ENCODE data around the gene A3GALT2.
A peak's percentile ranks its signal among the peaks of the same experiment; 100 is the strongest.

The A3GALT2 gene

DNA sequence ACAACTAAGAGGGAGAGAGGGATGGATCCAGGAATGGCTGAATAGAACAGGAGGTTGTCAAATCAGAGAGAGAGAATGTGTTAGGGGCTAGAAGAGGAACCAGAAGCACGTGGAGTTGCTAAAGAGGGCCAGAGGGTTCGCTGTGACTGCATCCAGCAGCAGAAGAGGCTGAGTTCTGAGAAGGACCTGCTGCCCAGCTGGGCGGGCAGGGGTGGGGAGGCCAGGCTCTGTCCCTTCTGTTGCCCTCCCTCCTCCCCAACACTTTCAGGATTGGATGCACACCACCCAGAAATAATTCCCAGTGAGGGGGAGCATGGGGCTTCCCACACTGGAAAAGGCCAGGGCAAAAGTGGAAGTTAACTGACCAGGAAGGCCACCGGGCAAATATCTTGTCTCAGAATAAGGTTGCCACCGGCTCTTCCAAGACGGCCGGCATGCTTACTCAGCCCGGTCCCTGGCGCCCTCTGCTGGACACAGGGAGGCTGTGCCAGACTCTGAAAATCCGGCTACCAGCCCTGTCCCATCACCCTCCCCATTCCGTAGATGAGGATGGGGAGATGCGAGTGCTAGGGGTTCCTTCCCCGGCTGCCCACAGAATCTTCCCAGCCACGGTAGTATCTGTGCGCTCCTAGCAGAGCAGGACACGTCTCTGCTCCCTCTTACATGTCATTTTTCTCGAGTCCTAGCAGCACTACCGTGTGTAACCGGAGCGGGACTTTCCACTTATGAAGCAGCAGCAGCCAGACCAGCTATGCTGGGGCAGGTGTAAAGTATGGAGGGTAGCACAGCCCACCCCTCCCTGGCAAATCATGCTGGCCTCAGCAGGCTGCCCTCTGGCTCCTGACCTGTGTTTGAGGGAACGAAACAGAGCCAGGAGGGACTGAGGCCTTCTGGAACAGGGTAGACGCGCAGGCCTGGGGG lies 46.8 kb upstream of the A3GALT2 start:
- H3K27ac ChIP-seq, result no peak overlapping the region
- H3K4me3 ChIP-seq (ENCODE audit: low read depth, low read length), result no peak overlapping the region
- H3K4me1 ChIP-seq, result peaks cover 13% of the 10 kb centered on the region
- TF ChIP-seq, protein P1, sequence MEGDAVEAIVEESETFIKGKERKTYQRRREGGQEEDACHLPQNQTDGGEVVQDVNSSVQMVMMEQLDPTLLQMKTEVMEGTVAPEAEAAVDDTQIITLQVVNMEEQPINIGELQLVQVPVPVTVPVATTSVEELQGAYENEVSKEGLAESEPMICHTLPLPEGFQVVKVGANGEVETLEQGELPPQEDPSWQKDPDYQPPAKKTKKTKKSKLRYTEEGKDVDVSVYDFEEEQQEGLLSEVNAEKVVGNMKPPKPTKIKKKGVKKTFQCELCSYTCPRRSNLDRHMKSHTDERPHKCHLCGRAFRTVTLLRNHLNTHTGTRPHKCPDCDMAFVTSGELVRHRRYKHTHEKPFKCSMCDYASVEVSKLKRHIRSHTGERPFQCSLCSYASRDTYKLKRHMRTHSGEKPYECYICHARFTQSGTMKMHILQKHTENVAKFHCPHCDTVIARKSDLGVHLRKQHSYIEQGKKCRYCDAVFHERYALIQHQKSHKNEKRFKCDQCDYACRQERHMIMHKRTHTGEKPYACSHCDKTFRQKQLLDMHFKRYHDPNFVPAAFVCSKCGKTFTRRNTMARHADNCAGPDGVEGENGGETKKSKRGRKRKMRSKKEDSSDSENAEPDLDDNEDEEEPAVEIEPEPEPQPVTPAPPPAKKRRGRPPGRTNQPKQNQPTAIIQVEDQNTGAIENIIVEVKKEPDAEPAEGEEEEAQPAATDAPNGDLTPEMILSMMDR (IDR thresholded peaks at IDR 0.05), result peak; percentile 84
- H3K27me3 ChIP-seq (ENCODE audit: control insufficient read depth, insufficient read depth, low read length), result no peaks in the 10 kb centered on the region
- no peak overlapping the region for H3K4me2 ChIP-seq (ENCODE audit: low read length)
- H3K36me3 ChIP-seq (ENCODE audit: control insufficient read depth, insufficient read depth, low read length), result no peaks in the 10 kb centered on the region
- H3K9me3 ChIP-seq (ENCODE audit: control insufficient read depth, low read length), result no peaks in the 10 kb centered on the region
- H3K9ac ChIP-seq, result no peak overlapping the region
- H3K79me2 ChIP-seq, result no peaks in the 10 kb centered on the region
- H2AFZ ChIP-seq, result no peak overlapping the region

DNA sequence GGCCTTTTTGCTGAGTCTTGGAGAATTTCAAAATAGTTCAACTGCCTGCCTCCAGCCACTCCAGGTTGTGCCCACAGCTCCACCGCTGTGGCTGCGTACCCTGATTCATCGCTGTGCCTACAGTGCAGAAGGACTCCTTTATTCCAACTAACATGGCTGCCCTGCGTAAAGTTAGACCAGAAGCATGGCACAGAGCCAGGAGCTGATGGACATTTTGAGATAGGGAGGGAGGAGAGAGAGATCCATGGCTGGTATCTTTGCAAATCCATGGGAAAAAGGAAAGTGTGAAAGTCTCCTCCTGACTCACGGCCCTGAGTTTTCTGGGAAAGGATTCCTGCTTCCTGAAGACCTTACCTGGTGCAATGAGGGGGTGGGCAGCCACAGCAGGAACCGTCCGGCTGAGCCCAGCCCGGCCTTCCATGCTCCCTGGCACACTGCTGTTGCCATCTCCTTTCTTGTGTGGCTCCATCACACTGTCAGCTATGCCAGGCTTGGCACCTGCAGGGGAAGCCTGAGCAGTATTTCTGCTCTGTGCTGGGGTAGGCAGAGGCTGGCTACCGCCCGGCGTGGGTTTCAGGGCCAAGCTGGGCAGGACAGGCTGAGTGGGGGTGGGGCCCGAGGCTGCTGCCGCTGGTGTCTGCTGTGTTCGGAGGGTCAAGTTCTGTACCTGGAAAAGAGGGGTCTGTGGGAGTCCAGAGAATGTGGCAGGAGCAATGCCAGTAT lies 46.0 kb upstream of the A3GALT2 start:
- Histone ChIP-seq H2AFZ (no peak overlapping the region), H3K4me3 (ENCODE audit: low read depth, low read length) (no peak overlapping the region), H3K9ac (no peak overlapping the region), H3K4me2 (ENCODE audit: low read length) (no peak overlapping the region), H3K79me2 (no peaks in the 10 kb centered on the region), H3K27ac (no peak overlapping the region), H3K4me1 (peaks cover 14% of the 10 kb centered on the region), H3K36me3 (ENCODE audit: control insufficient read depth, insufficient read depth, low read length) (no peaks in the 10 kb centered on the region), H3K9me3 (ENCODE audit: control insufficient read depth, low read length) (no peaks in the 10 kb centered on the region), H3K27me3 (ENCODE audit: control insufficient read depth, insufficient read depth, low read length) (no peaks in the 10 kb centered on the region)
- TF ChIP-seq, protein P1 (IDR thresholded peaks at IDR 0.05), result no peak

DNA sequence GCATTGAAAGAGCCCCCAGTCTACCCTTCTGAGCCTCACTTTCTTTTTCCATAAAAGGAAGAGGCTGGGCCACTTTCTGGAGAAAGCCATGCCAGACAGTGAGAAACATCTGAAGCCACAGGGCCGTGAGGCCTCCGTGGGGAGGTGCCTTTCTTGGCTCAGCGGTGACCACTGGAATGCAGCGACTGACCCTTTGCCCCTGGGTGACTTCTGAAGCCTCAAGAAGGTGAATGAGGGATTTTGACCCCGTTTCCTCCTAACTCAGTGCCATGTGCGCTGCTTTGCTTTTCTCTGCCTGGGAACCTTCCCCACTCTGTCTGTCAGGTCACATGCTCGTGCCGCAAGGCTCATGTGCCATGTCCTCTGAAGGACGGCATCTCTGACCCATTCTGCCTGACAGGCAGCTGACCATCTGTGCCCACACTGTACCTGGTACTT lies 44.7 kb upstream of the A3GALT2 start:
- Histone ChIP-seq H3K36me3 (ENCODE audit: control insufficient read depth, insufficient read depth, low read length) (no peaks in the 10 kb centered on the region), H3K9me3 (ENCODE audit: control insufficient read depth, low read length) (no peaks in the 10 kb centered on the region), H3K9ac (no peak overlapping the region), H3K27ac (no peak overlapping the region), H2AFZ (no peak overlapping the region), H3K4me3 (ENCODE audit: low read depth, low read length) (no peak overlapping the region), H3K4me1 (peaks cover 14% of the 10 kb centered on the region), H3K27me3 (ENCODE audit: control insufficient read depth, insufficient read depth, low read length) (no peaks in the 10 kb centered on the region), H3K79me2 (no peaks in the 10 kb centered on the region), H3K4me2 (ENCODE audit: low read length) (no peak overlapping the region)
- TF ChIP-seq, protein P1 (IDR thresholded peaks at IDR 0.05), result no peak

DNA sequence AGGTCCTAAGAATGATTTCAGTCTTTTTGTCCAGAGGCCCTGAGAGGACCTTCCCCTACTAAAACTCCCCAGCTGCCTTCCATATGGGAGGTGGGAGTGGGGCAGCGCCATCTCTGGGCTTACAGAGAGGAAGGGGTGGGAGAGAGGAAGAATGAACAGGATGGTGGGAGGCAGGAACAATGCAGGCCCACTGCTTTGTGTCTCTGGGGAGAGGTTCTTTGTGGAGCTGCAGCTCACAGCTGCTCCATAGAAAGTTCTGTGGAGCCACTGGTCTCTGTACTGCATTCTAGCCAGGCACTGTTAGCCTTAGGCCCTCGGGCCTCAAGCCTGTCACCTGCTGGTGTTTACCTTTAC lies 43.6 kb upstream of the A3GALT2 start:
- H3K9ac ChIP-seq, result no peak overlapping the region

More for the DNA sequence above, 43.6 kb upstream of the A3GALT2 start:
- no peak overlapping the region for H2AFZ ChIP-seq
- TF ChIP-seq, protein P1 (IDR thresholded peaks at IDR 0.05), result no peak
- H3K9me3 ChIP-seq (ENCODE audit: control insufficient read depth, low read length), result no peaks in the 10 kb centered on the region
- no peaks in the 10 kb centered on the region for H3K36me3 ChIP-seq (ENCODE audit: control insufficient read depth, insufficient read depth, low read length)
- peaks cover 17% of the 10 kb centered on the region for H3K4me1 ChIP-seq
- H3K79me2 ChIP-seq, result no peaks in the 10 kb centered on the region
- H3K4me3 ChIP-seq (ENCODE audit: low read depth, low read length), result peak overlapping the region; percentile 19
- H3K27me3 ChIP-seq (ENCODE audit: control insufficient read depth, insufficient read depth, low read length), result no peaks in the 10 kb centered on the region
- H3K4me2 ChIP-seq (ENCODE audit: low read length), result peak overlapping the region; percentile 51
- H3K27ac ChIP-seq, result peak overlapping the region; percentile 75

All from parathyroid adenoma (tissue), 2 donors.